K562 (cell line): ENCODE measurements around the gene CST8. TPM values are rescaled to one million over a fixed set of nuclear protein-coding genes. Genes with fewer than 3 reads are reported as not detected.

ENCODE experiments used
- polyA plus RNA-seq, 8 experiments: library from polyadenylated mRNA; depleted of rRNA in 4 of 8; stranded (reverse) in 5 of 8; unstranded in 3 of 8; fragments of >200 nt; fragmentation: Nextera tagmentation in 2 of 8; fragmentation: Illumina TruSeq in 1 of 8; extraction: Ambion mirVana in 2 of 8; extraction: Trizol in 1 of 8; gene quantifications; 2 replicates each; pipeline versions ENCODE4 v1.2.1 to v1.2.3, GENCODE V29; 2011 to 2014; ENCODE audit warnings: inconsistent platforms in 1 of 8, missing spikeins in 1 of 8
- small RNA-seq: library from RNA; depleted of rRNA; stranded (forward); fragments of <200 nt; gene quantifications from one replicate; pipeline ENCODE3, GENCODE V24; 2014
- total RNA-seq, 7 experiments: library from RNA; depleted of rRNA in 6 of 7; stranded (reverse); fragments of >200 nt in 6 of 7; fragmentation: Illumina TruSeq in 2 of 7; extraction: Trizol in 2 of 7; gene quantifications; 2 replicates each; pipeline versions ENCODE4 v1.2.1 to v1.2.3, GENCODE V29; 2011 to 2021; ENCODE audit warnings: low replicate concordance in 1 of 7

The CST8 gene
- total and polyA plus RNA-seq, 9 of the 15 experiments (the other 6 are each of a cell fraction or from before 2014, with no cell fraction given): not detected

Small RNAs within 50 kb of the gene (small RNA-seq; reads per million reads assigned to genes)
- not detected for gene RF00019

Other genes with a start within 250 kb of the CST8 start
Only the 7 nearest of the 9 such genes appear.
- 50.4 and 50.9 TPM in 2 replicates for gene NXT1, start 140.3 kb upstream of the CST8 start, total RNA-seq (2014; rRNA removed)
- 27.5 and 31.9 TPM in 2 replicates for gene NXT1, start 140.3 kb upstream of the CST8 start, total RNA-seq (2014; rRNA removed; fragmentation: Illumina TruSeq; extraction: Trizol)
- 35.0 and 35.7 TPM in 2 replicates for gene NXT1, start 140.3 kb upstream of the CST8 start, total RNA-seq (2015; rRNA removed; fragmentation: Illumina TruSeq; extraction: Trizol)
- 30.3 and 35.7 TPM in 2 replicates for gene NXT1, start 140.3 kb upstream of the CST8 start, total RNA-seq (2021)
- gene NXT1, start 140.3 kb upstream of the CST8 start, polyA plus RNA-seq (2011; rRNA removed): 31.7 and 37.7 TPM in 2 replicates
- gene NXT1, start 140.3 kb upstream of the CST8 start, polyA plus RNA-seq (2014; fragmentation: Illumina TruSeq; extraction: Trizol): 35.6 and 36.1 TPM in 2 replicates
- gene NXT1, start 140.3 kb upstream of the CST8 start, polyA plus RNA-seq (2014; fragmentation: Nextera tagmentation; extraction: Ambion mirVana): 1 to 10 TPM; 7.7 to 8.9 TPM
- 37.5 and 46.5 TPM in 2 replicates for gene NXT1, start 140.3 kb upstream of the CST8 start, polyA plus RNA-seq (2014; rRNA removed)
- gene GZF1, start 128.9 kb upstream of the CST8 start, total RNA-seq (2014; rRNA removed): 7.0 and 9.6 TPM in 2 replicates
- 6.5 and 6.9 TPM in 2 replicates for gene GZF1, start 128.9 kb upstream of the CST8 start, total RNA-seq (2014; rRNA removed; fragmentation: Illumina TruSeq; extraction: Trizol)
- gene GZF1, start 128.9 kb upstream of the CST8 start, total RNA-seq (2015; rRNA removed; fragmentation: Illumina TruSeq; extraction: Trizol): 6.1 and 7.9 TPM in 2 replicates
- gene GZF1, start 128.9 kb upstream of the CST8 start, total RNA-seq (2021): 8.6 and 10.2 TPM in 2 replicates
- gene GZF1, start 128.9 kb upstream of the CST8 start, polyA plus RNA-seq (2011; rRNA removed): 15.7 and 21.9 TPM in 2 replicates
- gene GZF1, start 128.9 kb upstream of the CST8 start, polyA plus RNA-seq (2014; fragmentation: Illumina TruSeq; extraction: Trizol): 7.4 and 9.7 TPM in 2 replicates
- gene GZF1, start 128.9 kb upstream of the CST8 start, polyA plus RNA-seq (2014; fragmentation: Nextera tagmentation; extraction: Ambion mirVana): 1 to 10 TPM; 1.2 to 1.8 TPM
- gene GZF1, start 128.9 kb upstream of the CST8 start, polyA plus RNA-seq (2014; rRNA removed): 9.5 and 11.9 TPM in 2 replicates
- 5.2 and 6.5 TPM in 2 replicates for gene NAPB, start 69.6 kb upstream of the CST8 start, total RNA-seq (2014; rRNA removed)
- 5.9 and 6.9 TPM in 2 replicates for gene NAPB, start 69.6 kb upstream of the CST8 start, total RNA-seq (2014; rRNA removed; fragmentation: Illumina TruSeq; extraction: Trizol)
- gene NAPB, start 69.6 kb upstream of the CST8 start, total RNA-seq (2015; rRNA removed; fragmentation: Illumina TruSeq; extraction: Trizol): 5.6 and 5.8 TPM in 2 replicates
- 4.5 and 5.0 TPM in 2 replicates for gene NAPB, start 69.6 kb upstream of the CST8 start, total RNA-seq (2021)
- 7.7 and 8.4 TPM in 2 replicates for gene NAPB, start 69.6 kb upstream of the CST8 start, polyA plus RNA-seq (2011; rRNA removed)
- 4.0 and 4.4 TPM in 2 replicates for gene NAPB, start 69.6 kb upstream of the CST8 start, polyA plus RNA-seq (2014; fragmentation: Illumina TruSeq; extraction: Trizol)
- gene NAPB, start 69.6 kb upstream of the CST8 start, polyA plus RNA-seq (2014; fragmentation: Nextera tagmentation; extraction: Ambion mirVana): 1 to 10 TPM; 1.4 to 2.3 TPM
- 5.3 and 6.2 TPM in 2 replicates for gene NAPB, start 69.6 kb upstream of the CST8 start, polyA plus RNA-seq (2014; rRNA removed)
- not detected in 2 replicates for gene CSTL1, start 51.4 kb upstream of the CST8 start, total RNA-seq (2014; rRNA removed)
- not detected in 2 replicates for gene CSTL1, start 51.4 kb upstream of the CST8 start, total RNA-seq (2014; rRNA removed; fragmentation: Illumina TruSeq; extraction: Trizol)
- gene CSTL1, start 51.4 kb upstream of the CST8 start, total RNA-seq (2015; rRNA removed; fragmentation: Illumina TruSeq; extraction: Trizol): not detected in 2 replicates
- not detected in 2 replicates for gene CSTL1, start 51.4 kb upstream of the CST8 start, total RNA-seq (2021)
- gene CSTL1, start 51.4 kb upstream of the CST8 start, polyA plus RNA-seq (2011; rRNA removed): not detected in 2 replicates
- not detected in 2 replicates for gene CSTL1, start 51.4 kb upstream of the CST8 start, polyA plus RNA-seq (2014; fragmentation: Illumina TruSeq; extraction: Trizol)
- not detected for gene CSTL1, start 51.4 kb upstream of the CST8 start, polyA plus RNA-seq (2014; fragmentation: Nextera tagmentation; extraction: Ambion mirVana)
- not detected in 2 replicates for gene CSTL1, start 51.4 kb upstream of the CST8 start, polyA plus RNA-seq (2014; rRNA removed)
- gene CST11, start 38.2 kb upstream of the CST8 start, total RNA-seq (2014; rRNA removed): not detected in 2 replicates
- gene CST11, start 38.2 kb upstream of the CST8 start, total RNA-seq (2014; rRNA removed; fragmentation: Illumina TruSeq; extraction: Trizol): not detected in 2 replicates
- gene CST11, start 38.2 kb upstream of the CST8 start, total RNA-seq (2015; rRNA removed; fragmentation: Illumina TruSeq; extraction: Trizol): not detected in 2 replicates
- gene CST11, start 38.2 kb upstream of the CST8 start, total RNA-seq (2021): not detected in 2 replicates
- gene CST11, start 38.2 kb upstream of the CST8 start, polyA plus RNA-seq (2011; rRNA removed): not detected in 2 replicates
- not detected in 2 replicates for gene CST11, start 38.2 kb upstream of the CST8 start, polyA plus RNA-seq (2014; fragmentation: Illumina TruSeq; extraction: Trizol)
- gene CST11, start 38.2 kb upstream of the CST8 start, polyA plus RNA-seq (2014; fragmentation: Nextera tagmentation; extraction: Ambion mirVana): not detected
- gene CST11, start 38.2 kb upstream of the CST8 start, polyA plus RNA-seq (2014; rRNA removed): not detected in 2 replicates
- gene CST9L, start 77.4 kb downstream of the CST8 start, total RNA-seq (2014; rRNA removed): not detected in 2 replicates
- not detected in 2 replicates for gene CST9L, start 77.4 kb downstream of the CST8 start, total RNA-seq (2014; rRNA removed; fragmentation: Illumina TruSeq; extraction: Trizol)
- gene CST9L, start 77.4 kb downstream of the CST8 start, total RNA-seq (2015; rRNA removed; fragmentation: Illumina TruSeq; extraction: Trizol): not detected in 2 replicates
- gene CST9L, start 77.4 kb downstream of the CST8 start, total RNA-seq (2021): not detected in 2 replicates
- not detected in 2 replicates for gene CST9L, start 77.4 kb downstream of the CST8 start, polyA plus RNA-seq (2011; rRNA removed)
- gene CST9L, start 77.4 kb downstream of the CST8 start, polyA plus RNA-seq (2014; fragmentation: Illumina TruSeq; extraction: Trizol): not detected in 2 replicates
- not detected for gene CST9L, start 77.4 kb downstream of the CST8 start, polyA plus RNA-seq (2014; fragmentation: Nextera tagmentation; extraction: Ambion mirVana)
- not detected in 2 replicates for gene CST9L, start 77.4 kb downstream of the CST8 start, polyA plus RNA-seq (2014; rRNA removed)
- not detected in 2 replicates for gene CST9, start 114.8 kb downstream of the CST8 start, total RNA-seq (2014; rRNA removed)
- not detected in 2 replicates for gene CST9, start 114.8 kb downstream of the CST8 start, total RNA-seq (2014; rRNA removed; fragmentation: Illumina TruSeq; extraction: Trizol)
- gene CST9, start 114.8 kb downstream of the CST8 start, total RNA-seq (2015; rRNA removed; fragmentation: Illumina TruSeq; extraction: Trizol): not detected in 2 replicates
- not detected in 2 replicates for gene CST9, start 114.8 kb downstream of the CST8 start, total RNA-seq (2021)
- not detected in 2 replicates for gene CST9, start 114.8 kb downstream of the CST8 start, polyA plus RNA-seq (2011; rRNA removed)
- not detected in 2 replicates for gene CST9, start 114.8 kb downstream of the CST8 start, polyA plus RNA-seq (2014; fragmentation: Illumina TruSeq; extraction: Trizol)
- not detected for gene CST9, start 114.8 kb downstream of the CST8 start, polyA plus RNA-seq (2014; fragmentation: Nextera tagmentation; extraction: Ambion mirVana)
- gene CST9, start 114.8 kb downstream of the CST8 start, polyA plus RNA-seq (2014; rRNA removed): not detected in 2 replicates